Neuronal stem cell (in vitro differentiated cells): ENCODE data around the gene ARFGAP1.

Source experiments
- DNase-seq: peaks from one replicate; pipeline ENCODE4 v3.0.0-alpha.2; 2013; ENCODE audit warnings: low spot score
- H2AFZ ChIP-seq: one replicate; pipeline ENCODE4 v1.6.1; 2013; ENCODE audit warnings: mild to moderate bottlenecking, low read length, inconsistent platforms
- H2AK5ac ChIP-seq: 2 replicates; pipeline ENCODE4 v1.6.1; 2013; ENCODE audit warnings: low read depth, mild to moderate bottlenecking, inconsistent platforms, low read length, moderate library complexity, mixed read lengths
- H2BK120ac ChIP-seq: 2 replicates; pipeline ENCODE4 v1.6.1; 2013; ENCODE audit warnings: low read depth, mild to moderate bottlenecking, inconsistent platforms, low read length, moderate library complexity, mixed read lengths
- H2BK12ac ChIP-seq: one replicate; pipeline ENCODE4 v1.6.1; 2013; ENCODE audit warnings: low read length, inconsistent platforms
- H2BK15ac ChIP-seq: 2 replicates; pipeline ENCODE4 v1.6.1; 2013; ENCODE audit warnings: mild to moderate bottlenecking, low read length, inconsistent platforms, mixed read lengths
- H2BK5ac ChIP-seq: one replicate; pipeline ENCODE4 v1.6.1; 2013; ENCODE audit warnings: inconsistent platforms, mild to moderate bottlenecking, low read length, moderate library complexity
- H3K14ac ChIP-seq: one replicate; pipeline ENCODE4 v1.6.1; 2013; ENCODE audit warnings: low read length, inconsistent platforms
- H3K18ac ChIP-seq: 2 replicates; pipeline ENCODE4 v1.6.1; 2013; ENCODE audit warnings: low read length, inconsistent platforms
- H3K23ac ChIP-seq: 2 replicates; pipeline ENCODE4 v1.6.1; 2013; ENCODE audit warnings: low read depth, mild to moderate bottlenecking, mixed read lengths, low read length, inconsistent platforms; ENCODE audit not compliant: poor library complexity
- H3K27ac ChIP-seq: replicated peaks from 3 replicates; pipeline ENCODE4 v1.5.1; 2013; ENCODE audit warnings: low read length, inconsistent platforms
- H3K27me3 ChIP-seq, 3 experiments: 2 replicates each; pipeline ENCODE4 v1.6.1; 2013; ENCODE audit warnings: low read length in 3 of 3, mild to moderate bottlenecking in 2 of 3, inconsistent platforms in 1 of 3, low read depth in 1 of 3, mixed read lengths in 1 of 3, moderate library complexity in 1 of 3; ENCODE audit not compliant: control insufficient read depth in 3 of 3, insufficient read depth in 3 of 3
- H3K36me3 ChIP-seq, 2 donors: replicated peaks in 1 of 2; 2 replicates each; pipeline ENCODE4 v1.6.1; 2013; ENCODE audit warnings: low read length in 2 of 2; ENCODE audit not compliant: control insufficient read depth in 2 of 2, insufficient read depth in 2 of 2
- H3K4ac ChIP-seq: 2 replicates; pipeline ENCODE4 v1.6.1; 2013; ENCODE audit warnings: inconsistent platforms, mild to moderate bottlenecking, low read length, moderate library complexity
- H3K4me1 ChIP-seq, 2 donors: 1 replicate in 1 of 2; 2 replicates in 1 of 2; pipeline ENCODE4 v1.6.1; 2013; ENCODE audit warnings: low read length in 2 of 2, low read depth in 1 of 2; ENCODE audit not compliant: control insufficient read depth in 2 of 2, insufficient read depth in 1 of 2
- H3K4me2 ChIP-seq: one replicate; pipeline ENCODE4 v1.6.1; 2013; ENCODE audit warnings: mild to moderate bottlenecking, low read length, inconsistent platforms; ENCODE audit not compliant: insufficient read depth, poor library complexity, severe bottlenecking
- H3K4me3 ChIP-seq, 2 donors: 2 replicates each; pipeline ENCODE4 v1.5.1; 2013; ENCODE audit warnings: low read length in 2 of 2, mild to moderate bottlenecking in 2 of 2, inconsistent platforms in 1 of 2, moderate library complexity in 1 of 2
- H3K79me1 ChIP-seq: one replicate; pipeline ENCODE4 v1.6.1; 2013; ENCODE audit warnings: low read depth, mild to moderate bottlenecking, inconsistent platforms, low read length, moderate library complexity
- H3K9ac ChIP-seq: one replicate; pipeline ENCODE4 v1.6.1; 2013; ENCODE audit warnings: mild to moderate bottlenecking, low read depth, low read length, inconsistent platforms; ENCODE audit not compliant: poor library complexity
- H3K9me3 ChIP-seq, 2 donors: replicated peaks in 1 of 2; 2 replicates each; pipeline versions ENCODE3 to v1.6.1; 2013; ENCODE audit warnings: low read length in 2 of 2, mild to moderate bottlenecking in 2 of 2, inconsistent platforms in 1 of 2, low read depth in 1 of 2, mixed read lengths in 1 of 2, moderate library complexity in 1 of 2; ENCODE audit not compliant: control insufficient read depth in 2 of 2, insufficient read depth in 1 of 2
- H4K8ac ChIP-seq: one replicate; pipeline ENCODE4 v1.6.1; 2013; ENCODE audit warnings: low read depth, mild to moderate bottlenecking, inconsistent platforms, low read length, moderate library complexity
- H4K91ac ChIP-seq: one replicate; pipeline ENCODE4 v1.6.1; 2013; ENCODE audit warnings: low read length, low read depth, mild to moderate bottlenecking, inconsistent platforms; ENCODE audit not compliant: poor library complexity
- WGBS, 2 donors: extraction: QIAGEN DNeasy Blood & Tissue Kit; methylation state at CpG; one replicate each; pipeline ENCODE4 v1.1.7; 2013; ENCODE audit warnings: missing lambda C conversion rate in 2 of 2, mixed read lengths in 1 of 2; ENCODE audit not compliant: insufficient read length in 2 of 2, insufficient replicate concordance in 1 of 2; ENCODE audit errors: extremely low coverage in 2 of 2; 5-methylcytosine and 5-hydroxymethylcytosine counted together

ARFGAP1 gene

GRCh38 chr20:63290677-63291472 lies 18.3 kb downstream of the ARFGAP1 start:
- peak overlapping the region; percentile 38 for H3K14ac ChIP-seq
- no peak overlapping the region for H3K4ac ChIP-seq
- H2BK15ac ChIP-seq = peak overlapping the region; percentile 78
- H2AFZ ChIP-seq = no peak overlapping the region
- H3K4me3 ChIP-seq = no peak overlapping the region
- no peak overlapping the region for H2BK120ac ChIP-seq
- H3K27me3 ChIP-seq = peaks cover 0 to 11% (median 0%) of the 10 kb centered on the region in 3 experiments
- no peak overlapping the region for H4K91ac ChIP-seq
- H4K8ac ChIP-seq = peak overlapping the region; percentile 29
- peak overlapping the region; percentile 14 for H3K4me2 ChIP-seq
- H3K4me1 ChIP-seq = peaks cover 11 to 16% of the 10 kb centered on the region in 2 donors
- WGBS, 2 donors = no CpG with 5 or more reads among the region's 26 CpGs
- H3K9me3 ChIP-seq = no peaks in the 10 kb centered on the region
- H3K27ac ChIP-seq = no peak overlapping the region
- peaks cover 10% of the 10 kb centered on the region for H3K79me1 ChIP-seq
- peak overlapping the region; percentile 90 for H2AK5ac ChIP-seq
- H2BK12ac ChIP-seq = peak overlapping the region; percentile 63
- peak overlapping the region; percentile 87 for H3K18ac ChIP-seq
- peak overlapping the region; percentile 93 for H2BK5ac ChIP-seq
- peak; percentile 44 for DNase-seq
- peak overlapping the region; percentile 81 for H3K9ac ChIP-seq
- peaks cover 18 to 35% of the 10 kb centered on the region in 2 donors for H3K36me3 ChIP-seq
- H3K23ac ChIP-seq = peak overlapping the region; percentile 44

GRCh38 chr20:63291811-63292210 lies 19.2 kb downstream of the ARFGAP1 start:
- DNase-seq = no peak
- peak overlapping the region; percentile 12 for H3K9ac ChIP-seq
- H4K91ac ChIP-seq = no peak overlapping the region
- no peak overlapping the region for H3K4me2 ChIP-seq
- H3K36me3 ChIP-seq = peaks cover 13 to 30% of the 10 kb centered on the region in 2 donors
- H4K8ac ChIP-seq = no peak overlapping the region
- H2AFZ ChIP-seq = no peak overlapping the region
- H3K18ac ChIP-seq = no peak overlapping the region
- WGBS, 2 donors = no CpG with 5 or more reads among the region's 10 CpGs
- no peak overlapping the region for H2BK120ac ChIP-seq
- H2AK5ac ChIP-seq = no peak overlapping the region
- no peak overlapping the region for H2BK5ac ChIP-seq
- no peak overlapping the region for H3K27ac ChIP-seq
- peak overlapping the region; percentile 39 for H3K23ac ChIP-seq
- H3K79me1 ChIP-seq = peaks cover 8% of the 10 kb centered on the region
- H2BK12ac ChIP-seq = no peak overlapping the region
- H3K4me3 ChIP-seq = no peak overlapping the region
- no peak overlapping the region for H3K14ac ChIP-seq
- no peaks in the 10 kb centered on the region for H3K9me3 ChIP-seq
- H2BK15ac ChIP-seq = no peak overlapping the region
- peaks cover 20 to 23% of the 10 kb centered on the region in 2 donors for H3K4me1 ChIP-seq
- H3K27me3 ChIP-seq = peaks cover 0 to 13% (median 0%) of the 10 kb centered on the region in 3 experiments
- H3K4ac ChIP-seq = no peak overlapping the region

- Histone ChIP-seq H3K36me3 (peaks cover 13 to 26% of the 10 kb centered on the region in 2 donors), H3K9ac (peak overlapping the region; percentile 60), H2BK5ac (no peak overlapping the region), H2BK12ac (no peak overlapping the region), H3K4me3 (no peak overlapping the region), H2AK5ac (peak overlapping the region; percentile 84), H3K27me3 (peaks cover 0 to 13% (median 0%) of the 10 kb centered on the region in 3 experiments), H3K4me2 (no peak overlapping the region), H3K4ac (no peak overlapping the region), H4K8ac (peak overlapping the region; percentile 82), H2AFZ (no peak overlapping the region), H3K18ac (peak overlapping the region; percentile 57), H3K14ac (no peak overlapping the region), H4K91ac (no peak overlapping the region), H3K23ac (peak overlapping the region; percentile 73), H3K4me1 (peaks cover 25% of the 10 kb centered on the region in 2 donors), H3K79me1 (peaks cover 8% of the 10 kb centered on the region), H3K9me3 (no peaks in the 10 kb centered on the region), H2BK15ac (no peak overlapping the region), H2BK120ac (no peak overlapping the region), H3K27ac (no peak overlapping the region)
- WGBS, 2 donors = no CpG with 5 or more reads among the region's 16 CpGs
- no peak for DNase-seq
Measured at GRCh38 chr20:63292292-63292701, 19.7 kb downstream of the ARFGAP1 start.

GRCh38 chr20:63292904-63293303 lies 20.3 kb downstream of the ARFGAP1 start, which contains the start of gene COL20A1:
TSS of gene COL20A1 (plus strand) at chr20:63293186. CDS start at chr20:63295108, 1,922 bp downstream.
- no peak within 1 kb of the TSS for H2BK120ac ChIP-seq
- WGBS, 2 donors = no CpG with 5 or more reads among the region's 7 CpGs
- H3K18ac ChIP-seq = peak within 1 kb of the TSS; percentile 76
- H3K4ac ChIP-seq = no peak within 1 kb of the TSS
- H3K36me3 ChIP-seq = peaks cover 13 to 20% of the 10 kb centered on the region in 2 donors
- H3K27ac ChIP-seq = no peak within 1 kb of the TSS
- H3K23ac ChIP-seq = peak within 1 kb of the TSS; percentile 73
- H3K9me3 ChIP-seq = no peaks in the 10 kb centered on the region
- peaks cover 8% of the 10 kb centered on the region for H3K79me1 ChIP-seq
- H3K9ac ChIP-seq = peak within 1 kb of the TSS; percentile 60
- peak within 1 kb of the TSS; percentile 90 for H2BK5ac ChIP-seq
- peak within 1 kb of the TSS; percentile 97 for H2BK15ac ChIP-seq
- H3K27me3 ChIP-seq = peaks cover 0 to 13% (median 0%) of the 10 kb centered on the region in 3 experiments
- H3K14ac ChIP-seq = no peak within 1 kb of the TSS
- no peak within 1 kb of the TSS for H3K4me2 ChIP-seq
- H2BK12ac ChIP-seq = peak within 1 kb of the TSS; percentile 3
- no peak for DNase-seq
- H2AFZ ChIP-seq = no peak within 1 kb of the TSS
- peak within 1 kb of the TSS; percentile 82 for H4K8ac ChIP-seq
- H3K4me1 ChIP-seq = peaks cover 25 to 27% of the 10 kb centered on the region in 2 donors
- H3K4me3 ChIP-seq = no peak within 1 kb of the TSS
- H4K91ac ChIP-seq = no peak within 1 kb of the TSS
- peak within 1 kb of the TSS; percentile 96 for H2AK5ac ChIP-seq
